ENCODE results near the gene B4GALNT1.
"Not testable (repeated sequence)": the region's sequence is repeated elsewhere in the genome, so short reads cannot be mapped to it uniquely, and the experiment has no call there.

Gene B4GALNT1

GRCh38 chr12:57636731-57637130 is 3.7 kb upstream of the B4GALNT1 start:
- not testable (repeated sequence) for DNase-seq

GRCh38 chr12:57632073-57632957 is 686 bp downstream of the B4GALNT1 start:
- DNase-seq, result peak; percentile 69

GRCh38 chr12:57631566-57632072 is 1.4 kb downstream of the B4GALNT1 start:
- DNase-seq, result no peak

GRCh38 chr12:57630891-57631433 is 2.0 kb downstream of the B4GALNT1 start:
- no peak for DNase-seq

GRCh38 chr12:57629897-57630471 is 3.0 kb downstream of the B4GALNT1 start:
- DNase-seq, result no peak

- DNase-seq, result no peak
Observed at GRCh38 chr12:57628280-57629191, 4.5 kb downstream of the B4GALNT1 start.

GRCh38 chr12:57627501-57628279 is 5.3 kb downstream of the B4GALNT1 start:
- DNase-seq, result no peak

- no peak for DNase-seq
Observed at GRCh38 chr12:57626921-57627445, 6.0 kb downstream of the B4GALNT1 start.

GRCh38 chr12:57626111-57626920 is 6.7 kb downstream of the B4GALNT1 start:
- no peak for DNase-seq

GRCh38 chr12:57625261-57626032 is 7.6 kb downstream of the B4GALNT1 start:
- no peak for DNase-seq

GRCh38 chr12:57624441-57625220 is 8.4 kb downstream of the B4GALNT1 start:
- DNase-seq, result no peak

GRCh38 chr12:57623811-57624390 is 9.1 kb downstream of the B4GALNT1 start:
- DNase-seq, result no peak

- DNase-seq, result no peak
Observed at GRCh38 chr12:57623385-57623784, 9.6 kb downstream of the B4GALNT1 start.

- DNase-seq, result no peak
Observed at GRCh38 chr12:57622293-57623245, 10.4 kb downstream of the B4GALNT1 start.

GRCh38 chr12:57621497-57622292 is 11.3 kb downstream of the B4GALNT1 start:
- DNase-seq, result peak; percentile 69

GRCh38 chr12:57620936-57621496 is 12.0 kb downstream of the B4GALNT1 start:
- DNase-seq, result peak; percentile 48

Measured in NCI-H146 (cell line).